ENCODE data around the gene CRIM1. TPM values are rescaled to one million over a fixed set of nuclear protein-coding genes. Genes with fewer than 3 reads are reported as not detected.

The CRIM1 gene
- total and polyA plus RNA-seq, 10 donors: 7.1 to 213 (median 110) TPM

- peaks cover 0 to 22% (median 5%) of the 10 kb centered on the region in 6 donors for H3K4me1 ChIP-seq
- DNase-seq: no peak
- 94 to 98% (median 96%) methylated on average over 9 of the region's 9 CpGs for WGBS, 5 donors
- TF ChIP-seq POLR2AphosphoS5 (IDR thresholded peaks at IDR 0.05) (no peak), POLR2A (IDR thresholded peaks at IDR 0.05) (no peak), CTCF (IDR thresholded peaks at IDR 0.05 in 8 of 11, conservative IDR thresholded peaks at IDR 0.05 in 3 of 11) (no peak)
- H3K27ac ChIP-seq: no peak overlapping the region
- H3K36me3 ChIP-seq: peaks cover 0 to 17% (median 2%) of the 10 kb centered on the region in 6 donors
- H3K4me3 ChIP-seq: no peak overlapping the region
- no peaks in the 10 kb centered on the region for H3K9me3 ChIP-seq
- intact Hi-C loops (cut with DNase I; ENCODE audit: low total_unique reads): no loop called here
- no peaks in the 10 kb centered on the region for H3K27me3 ChIP-seq (replicated peaks in 1 of 7)
Measured at GRCh38 chr2:36396878-36397539, 41.4 kb downstream of the CRIM1 start.

- Histone ChIP-seq H3K4me1 (peaks cover 0 to 22% (median 5%) of the 10 kb centered on the region in 6 donors), H3K27ac (no peak overlapping the region), H3K9me3 (no peaks in the 10 kb centered on the region), H3K27me3 (replicated peaks in 1 of 7) (no peaks in the 10 kb centered on the region), H3K36me3 (peaks cover 0 to 17% (median 2%) of the 10 kb centered on the region in 6 donors), H3K4me3 (no peak overlapping the region)
- intact Hi-C loops (cut with DNase I; ENCODE audit: low total_unique reads): no loop called here
- TF ChIP-seq POLR2AphosphoS5 (IDR thresholded peaks at IDR 0.05) (no peak), CTCF (IDR thresholded peaks at IDR 0.05 in 8 of 11, conservative IDR thresholded peaks at IDR 0.05 in 3 of 11) (no peak), POLR2A (IDR thresholded peaks at IDR 0.05) (no peak)
- WGBS, 5 donors: 78 to 94% (median 92%) methylated on average over 7 of the region's 7 CpGs
- DNase-seq: no peak
Measured at GRCh38 chr2:36397728-36398413, 42.3 kb downstream of the CRIM1 start.

GRCh38 chr2:36399050-36399449, 43.5 kb downstream of the CRIM1 start:
- Histone ChIP-seq H3K27ac (no peak overlapping the region), H3K4me3 (no peak overlapping the region), H3K36me3 (peaks cover 0 to 17% (median 2%) of the 10 kb centered on the region in 6 donors), H3K4me1 (peaks cover 3 to 20% (median 12%) of the 10 kb centered on the region in 6 donors), H3K27me3 (replicated peaks in 1 of 7) (no peaks in the 10 kb centered on the region), H3K9me3 (no peaks in the 10 kb centered on the region)
- intact Hi-C loops (cut with DNase I; ENCODE audit: low total_unique reads): no loop called here
- WGBS, 5 donors: 68 to 84% (median 75%) methylated on average over 2 of the region's 2 CpGs
- DNase-seq: no peak
- no peak for TF ChIP-seq POLR2A (IDR thresholded peaks at IDR 0.05)
- no peak for TF ChIP-seq CTCF (IDR thresholded peaks at IDR 0.05 in 8 of 11, conservative IDR thresholded peaks at IDR 0.05 in 3 of 11)
- TF ChIP-seq POLR2AphosphoS5 (IDR thresholded peaks at IDR 0.05): no peak

- intact Hi-C loops (cut with DNase I; ENCODE audit: low total_unique reads): loop anchor here (2.0 kb wide), 1 partner anchor 45 kb away; no protein-coding TSS in a partner anchor
- Histone ChIP-seq H3K4me3 (no peak overlapping the region), H3K27me3 (replicated peaks in 1 of 7) (no peaks in the 10 kb centered on the region), H3K27ac (peak overlapping the region in 6 of 8 donors; percentile 64 to 81 (median 70)), H3K36me3 (no peaks in the 10 kb centered on the region), H3K9me3 (no peaks in the 10 kb centered on the region), H3K4me1 (peaks cover 7 to 55% (median 46%) of the 10 kb centered on the region in 6 donors)
- no peak for TF ChIP-seq CTCF (IDR thresholded peaks at IDR 0.05 in 8 of 11, conservative IDR thresholded peaks at IDR 0.05 in 3 of 11)
- 3 to 7% (median 5%) methylated on average over 1 of the region's 1 CpG for WGBS, 5 donors
- no peak for DNase-seq
Measured at GRCh38 chr2:36403675-36404230, 48.2 kb downstream of the CRIM1 start.

All from spleen (tissue), 11 donors.